Uterus (tissue), 2 donors: ENCODE data around the gene LARP7.

Experiments used
- POLR2A ChIP-seq, 2 donors: fragments of 450-650 bp; IDR thresholded peaks; one replicate each; pipeline ENCODE4 v1.6.1; 2016; ENCODE audit warnings: antibody characterized with exemption in 2 of 2, mild to moderate bottlenecking in 1 of 2, moderate library complexity in 1 of 2
- TF ChIP-seq, protein P1 (sequence below), 4 experiments: fragments of 200-600 bp in 2 of 4; fragments of 450-650 bp in 2 of 4; sonication (generic) in 2 of 4; IDR thresholded peaks; one replicate each; pipeline ENCODE4 v1.5.1; 2016 to 2019; ENCODE audit warnings: antibody characterized with exemption in 4 of 4, mild to moderate bottlenecking in 2 of 4, moderate library complexity in 1 of 4

DNA sequence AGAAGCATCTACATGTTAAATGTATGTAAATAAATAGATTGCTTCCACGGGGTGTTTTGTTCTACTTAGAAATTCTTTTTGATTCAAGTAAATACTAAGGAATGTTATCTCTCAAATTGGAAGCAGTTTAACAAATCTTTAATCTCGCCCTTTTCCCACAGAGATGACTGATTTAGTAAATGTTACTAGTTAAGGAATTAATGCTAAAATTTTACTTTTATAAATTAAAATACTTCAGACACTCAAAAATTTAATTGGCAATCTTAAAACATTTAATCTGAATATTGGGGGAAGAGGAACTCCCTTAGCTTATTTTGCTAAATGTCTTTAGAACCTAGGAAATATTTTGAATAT is 12.1 kb downstream of the LARP7 start:
- TF ChIP-seq, protein P1, sequence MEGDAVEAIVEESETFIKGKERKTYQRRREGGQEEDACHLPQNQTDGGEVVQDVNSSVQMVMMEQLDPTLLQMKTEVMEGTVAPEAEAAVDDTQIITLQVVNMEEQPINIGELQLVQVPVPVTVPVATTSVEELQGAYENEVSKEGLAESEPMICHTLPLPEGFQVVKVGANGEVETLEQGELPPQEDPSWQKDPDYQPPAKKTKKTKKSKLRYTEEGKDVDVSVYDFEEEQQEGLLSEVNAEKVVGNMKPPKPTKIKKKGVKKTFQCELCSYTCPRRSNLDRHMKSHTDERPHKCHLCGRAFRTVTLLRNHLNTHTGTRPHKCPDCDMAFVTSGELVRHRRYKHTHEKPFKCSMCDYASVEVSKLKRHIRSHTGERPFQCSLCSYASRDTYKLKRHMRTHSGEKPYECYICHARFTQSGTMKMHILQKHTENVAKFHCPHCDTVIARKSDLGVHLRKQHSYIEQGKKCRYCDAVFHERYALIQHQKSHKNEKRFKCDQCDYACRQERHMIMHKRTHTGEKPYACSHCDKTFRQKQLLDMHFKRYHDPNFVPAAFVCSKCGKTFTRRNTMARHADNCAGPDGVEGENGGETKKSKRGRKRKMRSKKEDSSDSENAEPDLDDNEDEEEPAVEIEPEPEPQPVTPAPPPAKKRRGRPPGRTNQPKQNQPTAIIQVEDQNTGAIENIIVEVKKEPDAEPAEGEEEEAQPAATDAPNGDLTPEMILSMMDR (IDR thresholded peaks at IDR 0.05) = no peak
- TF ChIP-seq POLR2A (IDR thresholded peaks at IDR 0.05) = no peak
